Gastroesophageal sphincter (tissue), 3 donors: Measurements from ENCODE around the gene CHD1.

Source experiments
- POLR2A ChIP-seq, 2 donors: fragments of 450-650 bp; IDR thresholded peaks; one replicate each; pipeline ENCODE4 v1.6.1; 2017; ENCODE audit warnings: antibody characterized with exemption in 2 of 2, mild to moderate bottlenecking in 2 of 2, moderate library complexity in 1 of 2
- POLR2AphosphoS5 ChIP-seq: sonication (generic); formaldehyde crosslinking; IDR thresholded peaks from one replicate; pipeline ENCODE4 v1.6.1; 2017; ENCODE audit warnings: antibody characterized with exemption
- TF ChIP-seq, protein P1 (sequence below), 4 experiments: fragments of 200-600 bp in 2 of 4; fragments of 450-650 bp in 2 of 4; sonication (generic) in 1 of 4; IDR thresholded peaks; one replicate each; pipeline ENCODE4 v1.5.1; 2017 to 2019; ENCODE audit warnings: antibody characterized with exemption in 4 of 4, mild to moderate bottlenecking in 2 of 4, moderate library complexity in 2 of 4

DNA sequence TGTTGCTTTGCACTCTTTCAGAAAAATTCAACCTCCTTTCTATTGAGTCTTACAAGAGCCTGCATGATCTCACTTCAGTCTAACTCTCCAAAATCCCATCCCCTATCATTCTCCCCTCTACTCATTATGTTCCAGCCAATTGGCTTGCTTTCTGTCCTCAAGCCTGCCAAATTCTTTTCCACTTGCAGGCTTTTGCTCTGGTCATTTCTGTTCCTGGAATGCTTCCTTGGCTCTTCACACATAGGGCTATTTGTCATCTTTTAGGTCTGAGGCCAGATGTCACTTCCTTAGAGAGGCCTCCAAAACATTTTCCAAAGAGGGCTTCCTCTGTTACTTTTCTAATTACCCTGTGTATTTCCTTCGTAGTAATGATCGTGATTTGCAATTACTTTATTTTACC, 11.8 kb upstream of the CHD1 start:
- TF ChIP-seq, protein P1, sequence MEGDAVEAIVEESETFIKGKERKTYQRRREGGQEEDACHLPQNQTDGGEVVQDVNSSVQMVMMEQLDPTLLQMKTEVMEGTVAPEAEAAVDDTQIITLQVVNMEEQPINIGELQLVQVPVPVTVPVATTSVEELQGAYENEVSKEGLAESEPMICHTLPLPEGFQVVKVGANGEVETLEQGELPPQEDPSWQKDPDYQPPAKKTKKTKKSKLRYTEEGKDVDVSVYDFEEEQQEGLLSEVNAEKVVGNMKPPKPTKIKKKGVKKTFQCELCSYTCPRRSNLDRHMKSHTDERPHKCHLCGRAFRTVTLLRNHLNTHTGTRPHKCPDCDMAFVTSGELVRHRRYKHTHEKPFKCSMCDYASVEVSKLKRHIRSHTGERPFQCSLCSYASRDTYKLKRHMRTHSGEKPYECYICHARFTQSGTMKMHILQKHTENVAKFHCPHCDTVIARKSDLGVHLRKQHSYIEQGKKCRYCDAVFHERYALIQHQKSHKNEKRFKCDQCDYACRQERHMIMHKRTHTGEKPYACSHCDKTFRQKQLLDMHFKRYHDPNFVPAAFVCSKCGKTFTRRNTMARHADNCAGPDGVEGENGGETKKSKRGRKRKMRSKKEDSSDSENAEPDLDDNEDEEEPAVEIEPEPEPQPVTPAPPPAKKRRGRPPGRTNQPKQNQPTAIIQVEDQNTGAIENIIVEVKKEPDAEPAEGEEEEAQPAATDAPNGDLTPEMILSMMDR (IDR thresholded peaks at IDR 0.05): no peak
- TF ChIP-seq POLR2A (IDR thresholded peaks at IDR 0.05) (no peak), POLR2AphosphoS5 (no peak)
